GM12801 (cell line): ENCODE measurements around the gene SSH2.

Experiments used
- CTCF ChIP-seq: IDR thresholded peaks from one replicate; pipeline ENCODE4 v1.5.1; 2011; ENCODE audit warnings: control low read depth; ENCODE audit not compliant: insufficient read length; ENCODE audit errors: extremely low read depth

The SSH2 gene

GRCh38 chr17:29880031-29880430, 50.0 kb downstream of the SSH2 start:
- no peak for TF ChIP-seq CTCF

GRCh38 chr17:29874931-29875596, 55.0 kb downstream of the SSH2 start:
- TF ChIP-seq CTCF, result no peak

GRCh38 chr17:29873476-29873875, 56.6 kb downstream of the SSH2 start:
- no peak for TF ChIP-seq CTCF

GRCh38 chr17:29870836-29871465, 59.1 kb downstream of the SSH2 start:
- no peak for TF ChIP-seq CTCF

GRCh38 chr17:29867643-29868181, 62.3 kb downstream of the SSH2 start:
- TF ChIP-seq CTCF, result no peak

- no peak for TF ChIP-seq CTCF
These were observed 63.2 kb downstream of the SSH2 start for GRCh38 chr17:29866746-29867404.

GRCh38 chr17:29864615-29865014, 65.4 kb downstream of the SSH2 start:
- TF ChIP-seq CTCF, result no peak
